ENCODE data around the gene ESPL1.

GRCh38 chr12:53227836-53228235 lies 40.3 kb upstream of the ESPL1 start:
- no peak for TF ChIP-seq POLR2AphosphoS5 (IDR thresholded peaks at IDR 0.05; ENCODE audit: low read depth, low read length)
- no peak for TF ChIP-seq TAF1 (IDR thresholded peaks at IDR 0.05; ENCODE audit: low read depth, low read length)
- no peak for TF ChIP-seq POLR2A (IDR thresholded peaks at IDR 0.05; ENCODE audit: low read depth, low read length)
- no peak for TF ChIP-seq POU2F2 (IDR thresholded peaks at IDR 0.05; ENCODE audit: low read depth, low read length)
- no peak for TF ChIP-seq SPI1 (IDR thresholded peaks at IDR 0.05; ENCODE audit: low read depth, low read length)
